Activated CD8-positive, alpha-beta memory T cell treated with anti-CD3 and anti-CD28 coated beads for 48 hours (primary cell): ENCODE results near the gene MIER2.
A peak's percentile ranks its signal among the peaks of the same experiment; 100 is the strongest.
"Not testable (repeated sequence)": the region's sequence is repeated elsewhere in the genome, so short reads cannot be mapped to it uniquely, and the experiment has no call there.

Source experiments
- DNase-seq, 3 experiments: peaks; one replicate each; pipeline ENCODE4 v3.0.0-alpha.2; 2020; ENCODE audit warnings: low read depth in 2 of 3, low spot score in 2 of 3

The MIER2 gene, protein sequence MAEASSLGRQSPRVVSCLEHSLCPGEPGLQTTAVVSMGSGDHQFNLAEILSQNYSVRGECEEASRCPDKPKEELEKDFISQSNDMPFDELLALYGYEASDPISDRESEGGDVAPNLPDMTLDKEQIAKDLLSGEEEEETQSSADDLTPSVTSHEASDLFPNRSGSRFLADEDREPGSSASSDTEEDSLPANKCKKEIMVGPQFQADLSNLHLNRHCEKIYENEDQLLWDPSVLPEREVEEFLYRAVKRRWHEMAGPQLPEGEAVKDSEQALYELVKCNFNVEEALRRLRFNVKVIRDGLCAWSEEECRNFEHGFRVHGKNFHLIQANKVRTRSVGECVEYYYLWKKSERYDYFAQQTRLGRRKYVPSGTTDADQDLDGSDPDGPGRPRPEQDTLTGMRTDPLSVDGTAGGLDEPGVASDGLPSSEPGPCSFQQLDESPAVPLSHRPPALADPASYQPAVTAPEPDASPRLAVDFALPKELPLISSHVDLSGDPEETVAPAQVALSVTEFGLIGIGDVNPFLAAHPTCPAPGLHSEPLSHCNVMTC

DNA sequence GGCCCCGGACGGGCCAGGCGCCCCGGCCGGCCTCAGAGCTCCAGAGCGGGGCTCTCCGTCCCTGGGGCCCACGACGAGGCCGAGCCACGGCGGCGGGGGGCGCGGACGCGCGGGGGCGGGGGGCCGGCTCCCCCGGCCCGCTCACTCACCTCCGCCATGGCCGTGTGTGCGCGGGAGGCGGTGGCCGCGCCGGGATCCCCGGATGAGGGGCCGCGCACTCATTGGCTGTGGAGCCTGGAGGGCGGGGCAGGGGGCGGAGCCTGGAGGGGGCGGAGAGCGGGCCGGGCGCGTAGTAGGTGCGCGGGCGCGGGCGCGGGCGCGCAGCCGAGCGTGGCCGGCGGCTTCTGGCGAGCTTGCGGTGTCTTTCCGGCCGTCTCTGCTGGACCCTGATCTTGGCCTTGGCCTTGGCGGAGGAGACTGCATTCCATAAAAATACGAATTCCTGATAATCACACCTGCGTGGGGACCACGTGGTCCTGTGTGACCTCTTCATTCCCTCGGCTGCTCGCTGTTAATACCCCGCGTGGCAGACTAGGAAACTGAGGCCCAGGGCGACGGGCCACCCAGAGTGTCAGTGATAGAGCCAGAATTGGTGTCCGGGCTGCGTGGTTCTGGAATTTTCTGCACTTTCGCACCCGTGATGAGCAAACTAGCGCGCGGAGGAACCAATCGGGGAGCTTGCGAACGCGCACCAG lies at the start of gene MIER2:
Gene MIER2 (minus strand): TSS at position 172 of the 695 bp plus-strand sequence. CDS start 14 bp downstream, at position 158.
- peak; percentile 88 to 97 (median 94) for DNase-seq

DNA sequence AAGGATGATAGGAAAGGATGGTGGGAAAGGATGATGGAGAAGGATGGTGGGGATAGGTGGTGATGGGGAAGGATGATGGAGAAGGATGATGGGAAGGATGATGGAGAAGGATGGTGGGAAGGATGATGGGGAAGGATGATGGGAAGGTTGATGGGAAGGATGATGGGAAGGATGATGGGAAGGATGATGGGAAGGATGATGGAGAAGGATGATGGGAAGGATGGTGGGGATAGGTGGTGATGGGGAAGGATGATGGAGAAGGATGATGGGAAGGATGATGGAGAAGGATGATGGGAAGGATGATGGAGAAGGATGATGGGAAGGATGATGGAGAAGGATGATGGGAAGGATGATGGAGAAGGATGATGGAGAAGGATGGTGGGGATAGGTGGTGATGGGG lies 49.0 kb upstream of the MIER2 start:
- DNase-seq = not testable (repeated sequence)

DNA sequence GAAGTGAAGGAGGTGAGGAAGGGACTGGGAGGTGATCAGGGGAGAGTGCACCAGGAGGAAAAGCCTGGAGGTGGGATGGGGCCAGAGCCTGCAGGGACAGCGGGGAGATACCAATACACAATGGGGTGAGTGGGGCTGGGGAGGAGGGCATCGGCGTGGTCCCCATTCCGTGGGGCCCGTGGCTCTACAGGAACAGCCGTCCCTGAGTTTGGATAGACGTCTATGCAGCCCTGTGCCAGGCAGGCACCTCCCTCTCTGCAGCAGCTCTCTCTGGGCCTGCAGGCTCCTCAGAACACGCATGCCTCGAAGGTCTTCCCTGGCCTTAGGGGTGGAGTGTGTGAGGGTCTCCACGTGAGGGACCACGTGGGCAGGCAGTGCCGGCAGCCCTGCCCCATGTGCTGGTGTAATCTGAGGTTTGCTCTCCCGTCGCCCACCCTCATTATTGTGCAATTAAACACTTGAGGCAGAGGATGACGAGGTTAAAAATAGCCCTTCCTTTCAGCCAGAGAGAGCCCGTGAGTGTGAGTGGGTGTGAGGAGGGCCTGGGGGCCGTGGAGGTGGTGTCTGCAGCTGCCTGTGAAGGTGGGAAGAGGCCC lies 47.9 kb upstream of the MIER2 start:
- no peak for DNase-seq

DNA sequence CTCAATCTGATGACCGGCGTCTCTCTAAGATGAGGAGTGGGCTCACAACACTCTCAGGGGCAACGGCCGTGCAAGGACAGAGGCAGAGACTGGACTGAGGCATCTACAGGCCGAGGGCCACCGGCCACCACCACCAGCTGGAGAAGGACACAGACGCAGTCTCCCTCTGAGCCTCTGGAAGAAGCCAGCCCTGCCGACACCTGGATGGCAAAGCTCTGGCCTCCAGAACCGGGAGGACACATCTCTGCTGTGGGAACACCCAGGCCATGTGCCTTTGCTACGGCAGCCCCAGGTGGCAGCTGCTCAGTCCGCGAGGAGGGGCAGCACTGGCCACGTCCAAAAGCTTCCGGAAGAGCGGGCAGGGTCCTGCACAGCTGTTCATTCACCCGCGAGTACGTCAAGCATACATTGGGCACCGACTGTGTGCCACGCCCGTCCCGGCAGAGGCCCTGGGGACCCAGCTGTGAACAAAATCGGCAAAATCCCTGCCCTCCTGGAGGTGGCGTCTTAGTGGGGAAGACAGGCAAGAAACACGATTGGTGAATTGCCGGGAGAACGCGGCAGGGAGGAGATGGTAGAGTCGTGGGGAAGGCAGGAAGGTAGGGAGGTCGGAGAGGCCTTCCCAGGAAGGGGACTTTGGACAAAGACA lies 47.3 kb upstream of the MIER2 start:
- DNase-seq = no peak

DNA sequence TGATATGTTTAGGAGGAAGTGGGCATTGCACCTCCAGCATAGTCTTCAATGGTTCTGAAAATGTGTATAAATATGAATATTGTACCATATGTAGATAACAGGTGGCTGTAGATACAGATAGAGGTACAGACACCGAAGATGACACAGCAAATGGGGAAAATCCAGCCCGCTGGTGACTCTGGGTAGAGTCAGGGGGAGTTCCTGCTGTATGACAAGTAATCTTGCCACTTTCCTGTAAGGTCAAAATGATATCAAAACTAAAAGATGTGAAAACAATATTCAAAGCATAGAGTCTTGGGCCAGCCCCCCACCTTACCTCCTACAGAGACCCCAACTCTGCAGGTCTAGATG lies 46.6 kb upstream of the MIER2 start:
- DNase-seq = no peak

DNA sequence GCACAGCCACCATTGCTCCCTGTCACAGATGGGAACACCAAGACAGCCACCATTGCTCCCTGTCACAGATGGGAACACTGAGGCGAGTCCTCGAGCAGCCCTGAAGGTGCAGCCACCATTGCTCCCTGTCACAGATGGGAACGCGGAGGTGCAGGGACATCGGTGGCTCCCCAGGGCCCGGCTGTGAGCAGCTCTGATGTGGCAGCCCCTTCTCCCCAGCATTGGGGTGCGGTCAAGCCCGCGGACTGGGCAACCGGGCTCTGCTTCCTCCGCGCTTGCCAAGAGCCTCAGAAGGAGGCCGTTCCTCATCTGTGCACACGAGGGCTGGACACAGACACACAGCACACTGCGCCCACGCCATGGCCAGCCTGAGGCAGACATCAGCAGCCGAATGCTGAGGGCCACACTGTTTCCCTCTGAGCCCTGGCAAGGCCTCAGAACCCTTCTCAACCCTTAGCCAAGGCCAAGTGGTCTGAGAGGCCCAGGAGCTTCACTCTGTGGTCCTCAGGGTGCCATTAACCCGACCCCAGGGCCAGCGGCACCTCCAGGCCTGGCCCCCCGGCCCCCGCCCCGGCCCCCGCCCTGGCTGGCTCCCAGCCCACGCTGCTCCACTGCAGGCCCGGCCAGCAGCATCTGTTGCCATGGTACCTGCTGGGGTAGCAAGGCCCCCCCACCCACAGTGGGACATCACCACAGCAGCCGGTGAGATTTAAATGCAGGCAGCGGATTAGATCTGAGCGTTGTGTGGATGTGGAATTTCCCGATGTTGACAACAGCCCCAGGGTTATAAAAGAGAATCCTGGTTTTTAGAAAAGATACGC lies 46.0 kb upstream of the MIER2 start:
- no peak for DNase-seq

DNA sequence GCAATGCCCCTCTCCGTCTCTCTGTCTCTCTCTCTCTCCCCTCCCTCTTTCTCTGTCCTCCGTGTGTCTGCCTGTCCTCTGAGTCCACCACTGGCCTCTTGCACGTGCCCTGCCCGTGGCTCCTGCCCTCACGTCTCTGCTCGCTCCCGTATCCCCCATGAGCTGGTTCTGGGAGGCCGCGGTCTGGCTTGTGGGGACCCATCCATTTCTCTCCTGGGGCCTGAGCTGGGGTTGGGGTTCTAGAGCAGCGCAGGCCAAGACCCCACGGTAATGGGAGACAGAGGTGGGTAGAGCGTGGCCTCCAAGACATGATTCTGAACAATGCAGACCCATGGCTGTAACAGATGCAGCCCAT lies 45.3 kb upstream of the MIER2 start:
- no peak for DNase-seq

DNA sequence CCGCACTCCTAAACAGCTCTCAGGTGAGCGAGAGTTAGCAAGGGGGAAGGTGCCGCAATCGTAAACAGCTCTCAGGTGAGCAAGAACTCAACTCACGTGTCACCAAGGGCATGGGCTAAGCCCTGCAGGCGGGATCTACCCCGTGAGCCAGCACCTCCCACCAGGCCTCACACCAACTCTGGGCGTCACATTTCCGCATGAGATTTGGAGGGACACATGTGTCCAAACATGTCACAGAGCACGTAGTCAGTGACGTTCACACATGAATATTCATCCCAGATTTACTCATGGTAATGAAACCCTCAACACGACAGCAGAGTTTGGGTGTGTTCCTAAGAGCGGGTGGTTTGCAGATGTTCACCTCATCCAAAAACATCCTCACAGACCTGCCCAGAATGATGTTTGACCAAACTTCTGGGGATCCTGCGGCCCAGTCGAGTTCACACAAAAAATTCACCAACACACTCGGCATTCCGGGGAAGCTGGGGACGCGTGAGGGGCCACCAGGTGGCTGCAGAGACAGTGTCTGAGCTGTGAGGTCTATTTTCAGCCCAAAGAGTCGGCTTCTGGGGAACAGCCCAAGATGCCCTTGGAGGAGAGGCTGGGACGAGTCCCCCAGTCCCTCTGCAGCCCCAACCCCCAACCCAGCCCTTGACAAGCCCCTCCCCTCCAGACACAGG lies 44.8 kb upstream of the MIER2 start:
- DNase-seq = no peak

DNA sequence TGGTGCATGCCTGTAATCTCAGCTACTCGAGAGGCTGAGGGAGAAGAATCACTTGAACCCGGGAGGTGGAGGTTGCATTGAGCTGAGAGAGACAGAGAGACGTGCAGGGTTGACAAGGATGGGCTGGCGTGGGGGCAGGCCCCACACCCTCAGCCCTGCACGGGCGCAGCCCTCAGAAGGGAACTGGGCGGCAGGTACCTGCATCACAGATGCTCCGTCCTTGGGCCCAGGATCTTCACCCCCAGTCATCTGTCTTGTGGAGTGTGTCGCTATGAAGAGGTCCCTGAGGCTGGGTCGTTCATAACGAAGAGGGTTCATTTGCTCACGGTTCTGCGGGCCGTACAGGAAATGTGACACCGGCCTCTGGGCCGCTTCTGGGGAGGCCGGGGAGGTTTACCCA lies 44.1 kb upstream of the MIER2 start:
- DNase-seq = no peak

DNA sequence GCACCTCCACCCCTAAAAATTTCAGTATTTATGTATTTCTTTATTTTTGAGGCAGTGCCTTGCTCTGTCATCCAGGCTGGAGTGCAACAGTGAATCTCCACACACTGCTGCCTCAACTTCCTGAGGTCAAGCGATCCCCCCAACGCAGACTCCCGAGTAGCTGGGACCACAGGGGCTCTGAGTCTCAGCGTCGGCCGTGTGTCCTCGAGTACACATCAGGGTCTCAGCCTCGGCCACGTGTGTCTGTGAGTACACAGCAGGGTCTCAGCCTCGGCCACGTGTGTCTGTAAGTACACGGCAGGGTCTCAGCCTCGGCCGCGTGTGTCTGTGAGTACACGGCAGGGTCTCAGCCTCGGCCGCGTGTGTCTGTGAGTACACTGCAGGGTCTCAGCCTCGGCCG lies 43.2 kb upstream of the MIER2 start:
- DNase-seq = no peak

DNA sequence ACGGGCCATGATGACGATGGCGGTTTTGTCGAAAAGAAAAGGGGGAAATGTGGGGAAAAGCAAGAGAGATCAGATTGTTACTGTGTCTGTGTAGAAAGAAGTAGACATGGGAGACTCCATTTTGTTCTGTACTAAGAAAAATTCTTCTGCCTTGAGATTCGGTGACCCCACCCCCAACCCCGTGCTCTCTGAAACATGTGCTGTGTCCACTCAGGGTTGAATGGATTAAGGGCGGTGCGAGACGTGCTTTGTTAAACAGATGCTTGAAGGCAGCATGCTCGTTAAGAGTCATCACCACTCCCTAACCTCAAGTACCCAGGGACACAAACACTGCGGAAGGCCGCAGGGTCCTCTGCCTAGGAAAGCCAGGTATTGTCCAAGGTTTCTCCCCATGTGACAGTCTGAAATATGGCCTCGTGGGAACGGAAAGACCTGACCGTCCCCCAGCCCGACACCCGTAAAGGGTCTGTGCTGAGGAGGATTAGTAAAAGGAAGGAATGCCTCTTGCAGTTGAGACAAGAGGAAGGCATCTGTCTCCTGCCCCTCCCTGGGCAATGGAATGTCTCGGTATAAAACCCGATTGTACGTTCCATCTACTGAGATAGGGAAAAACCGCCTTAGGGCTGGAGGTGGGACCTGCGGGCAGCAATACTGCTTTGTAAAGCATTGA lies 42.2 kb upstream of the MIER2 start:
- not testable (repeated sequence) for DNase-seq

DNA sequence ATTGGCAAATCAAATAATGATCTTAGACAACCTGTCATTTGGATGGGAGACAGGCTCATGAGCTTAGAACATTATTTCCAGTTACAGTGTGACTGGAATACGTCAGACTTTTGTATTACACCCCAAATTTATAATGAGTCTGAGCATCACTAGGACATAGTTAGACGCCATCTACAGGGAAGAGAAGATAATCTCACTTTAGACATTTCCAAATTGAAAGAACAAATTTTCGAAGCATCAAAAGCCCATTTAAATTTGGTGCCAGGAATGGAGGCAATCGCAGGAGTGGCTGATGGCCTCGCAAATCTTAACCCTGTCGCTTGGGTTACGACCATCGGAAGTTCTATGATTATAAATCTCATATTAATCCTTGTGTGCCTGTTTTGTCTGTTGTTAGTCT lies 41.6 kb upstream of the MIER2 start:
- DNase-seq = not testable (repeated sequence)

DNA sequence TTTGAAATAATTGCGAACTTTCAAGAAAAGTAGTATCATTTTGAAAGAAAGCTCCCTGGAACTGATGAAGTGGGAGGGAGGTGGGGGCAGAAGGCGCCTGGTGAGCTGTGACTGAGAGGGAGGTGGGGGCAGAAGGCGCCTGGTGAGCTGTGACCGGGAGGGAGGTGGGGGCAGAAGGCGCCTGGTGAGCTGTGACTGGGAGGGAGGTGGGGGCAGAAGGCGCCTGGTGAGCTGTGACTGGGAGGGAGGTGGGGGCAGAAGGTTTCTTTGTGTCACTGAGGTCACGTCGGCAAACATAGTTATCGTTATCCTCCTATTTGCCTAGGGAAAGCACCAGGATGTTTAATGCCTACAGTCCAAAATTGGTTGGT lies 40.2 kb upstream of the MIER2 start:
- no peak for DNase-seq

DNA sequence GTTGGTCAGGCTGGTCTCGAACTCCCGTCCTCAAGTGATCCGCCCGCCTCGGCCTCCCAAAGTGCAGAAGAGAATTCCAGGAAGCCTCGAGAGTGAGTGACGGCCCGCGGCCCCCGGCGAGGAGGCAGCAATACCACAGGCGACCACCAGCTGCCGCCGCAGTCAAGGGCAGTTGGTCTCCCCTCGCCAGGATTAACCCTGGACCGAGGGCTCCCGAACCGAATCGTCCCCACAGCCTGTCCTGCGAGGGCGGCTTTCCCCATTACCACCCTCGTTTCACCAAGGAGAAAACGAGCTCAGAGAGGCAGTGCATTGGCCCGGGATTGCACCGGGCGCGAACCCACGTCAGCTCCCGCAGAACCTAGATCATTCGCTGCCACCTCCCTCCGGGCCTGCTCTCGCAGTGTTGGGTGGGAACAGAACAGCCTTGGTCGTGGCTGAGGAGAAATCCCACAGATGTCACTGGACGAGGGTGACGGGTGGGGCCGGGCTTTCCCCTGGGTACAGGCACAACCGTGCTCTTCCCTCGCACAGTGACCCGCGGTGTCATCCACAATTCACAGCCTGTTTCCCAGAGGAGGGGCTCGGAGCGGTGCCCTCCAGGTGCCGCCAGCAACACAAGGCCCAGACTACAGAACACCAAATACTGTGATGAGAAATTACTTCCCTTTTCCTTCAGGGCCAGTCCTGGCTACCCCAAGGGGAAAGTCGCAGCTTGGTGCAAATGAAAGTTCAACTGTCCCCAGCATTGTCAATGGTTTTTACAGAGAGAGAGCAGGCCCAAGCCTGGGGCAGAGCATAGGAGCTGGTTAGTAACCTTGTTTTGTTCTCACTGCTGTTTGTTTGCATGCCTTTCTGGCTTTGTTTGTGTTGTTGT lies 39.6 kb upstream of the MIER2 start:
- DNase-seq = no peak

DNA sequence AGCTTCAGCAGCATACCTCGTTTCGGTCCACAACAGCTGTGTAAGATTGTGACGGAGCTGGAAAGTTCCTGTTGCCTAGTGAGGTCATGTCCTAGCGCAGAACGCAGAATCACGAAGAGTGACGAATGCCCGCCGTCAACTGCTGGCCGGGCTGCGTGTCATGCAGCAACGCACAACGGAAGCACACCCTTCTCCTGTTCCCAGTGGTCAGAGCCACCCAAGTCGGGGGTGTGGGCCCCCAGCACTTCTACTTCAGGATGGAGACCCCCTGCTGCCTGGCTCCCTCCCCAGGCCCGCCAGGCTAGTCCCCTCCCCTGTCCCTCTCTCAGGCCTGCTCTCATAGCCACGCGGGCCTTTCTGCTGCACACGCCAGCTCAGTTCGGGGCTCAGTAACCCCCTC lies 38.4 kb upstream of the MIER2 start:
- DNase-seq = no peak

DNA sequence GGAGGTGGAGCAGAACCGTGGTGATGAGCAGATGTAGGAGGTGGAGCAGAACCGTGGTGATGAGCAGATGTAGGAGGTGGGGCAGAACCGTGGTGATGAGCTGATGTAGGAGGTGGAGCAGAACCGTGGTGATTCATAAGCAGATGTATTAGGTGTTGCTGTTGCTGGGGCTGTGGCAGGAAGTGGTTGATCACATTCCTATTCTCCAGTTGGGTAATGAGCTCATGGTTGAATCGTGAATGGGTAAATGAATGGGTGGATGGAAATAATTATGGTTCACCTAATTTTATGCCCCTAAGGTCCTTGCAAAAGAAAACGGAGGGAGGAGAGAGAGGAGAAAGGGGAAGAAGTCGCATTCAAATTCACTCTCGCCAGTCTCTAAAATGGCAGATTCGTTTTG lies 38.0 kb upstream of the MIER2 start:
- DNase-seq = not testable (repeated sequence)

DNA sequence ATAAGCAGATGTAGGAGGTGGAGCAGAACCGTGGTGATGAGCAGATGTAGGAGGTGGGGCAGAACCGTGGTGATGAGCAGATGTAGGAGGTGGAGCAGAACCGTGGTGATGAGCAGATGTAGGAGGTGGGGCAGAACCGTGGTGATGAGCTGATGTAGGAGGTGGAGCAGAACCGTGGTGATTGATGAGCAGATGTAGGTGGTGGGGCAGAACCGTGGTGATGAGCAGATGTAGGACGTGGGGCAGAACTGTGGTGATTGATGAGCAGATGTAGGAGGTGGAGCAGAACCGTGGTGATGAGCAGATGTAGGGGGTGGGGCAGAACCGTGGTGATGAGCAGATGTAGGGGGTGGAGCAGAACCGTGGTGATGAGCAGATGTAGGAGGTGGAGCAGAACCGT lies 37.3 kb upstream of the MIER2 start:
- peak in 1 of 3 experiments; percentile 13 for DNase-seq

DNA sequence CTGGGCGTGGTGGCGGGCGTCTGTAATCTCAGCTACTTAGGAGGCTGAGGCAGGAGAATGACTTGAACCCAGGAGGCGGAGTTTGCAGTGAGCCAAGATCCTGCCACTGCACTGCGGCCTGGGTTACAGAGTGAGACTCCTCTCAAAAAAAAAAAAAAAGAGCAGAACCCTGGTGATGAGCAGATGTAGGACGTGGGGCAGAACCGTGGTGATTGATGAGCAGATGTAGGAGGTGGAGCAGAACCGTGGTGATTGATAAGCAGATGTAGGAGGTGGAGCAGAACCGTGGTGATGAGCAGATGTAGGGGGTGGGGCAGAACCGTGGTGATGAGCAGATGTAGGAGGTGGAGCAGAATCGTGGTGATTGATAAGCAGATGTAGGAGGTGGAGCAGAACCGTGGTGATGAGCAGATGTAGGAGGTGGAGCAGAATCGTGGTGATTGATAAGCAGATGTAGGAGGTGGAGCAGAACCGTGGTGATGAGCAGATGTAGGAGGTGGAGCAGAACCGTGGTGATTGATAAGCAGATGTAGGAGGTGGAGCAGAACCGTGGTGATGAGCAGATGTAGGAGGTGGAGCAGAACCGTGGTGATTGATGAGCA lies 36.1 kb upstream of the MIER2 start:
- not testable (repeated sequence) for DNase-seq
